Activated CD8-positive, alpha-beta memory T cell treated with anti-CD3 and anti-CD28 coated beads for 48 hours (primary cell): Measurements from ENCODE around the gene EYA3.
"Not testable (repeated sequence)": the region's sequence is repeated elsewhere in the genome, so short reads cannot be mapped to it uniquely, and the experiment has no call there.

Experiments used
- DNase-seq, 3 experiments: peaks; one replicate each; pipeline ENCODE4 v3.0.0-alpha.2; 2020; ENCODE audit warnings: low read depth in 2 of 3, low spot score in 2 of 3

Gene EYA3

GRCh38 chr1:28028873-28029654, 59.3 kb downstream of the EYA3 start:
- no peak for DNase-seq

DNA sequence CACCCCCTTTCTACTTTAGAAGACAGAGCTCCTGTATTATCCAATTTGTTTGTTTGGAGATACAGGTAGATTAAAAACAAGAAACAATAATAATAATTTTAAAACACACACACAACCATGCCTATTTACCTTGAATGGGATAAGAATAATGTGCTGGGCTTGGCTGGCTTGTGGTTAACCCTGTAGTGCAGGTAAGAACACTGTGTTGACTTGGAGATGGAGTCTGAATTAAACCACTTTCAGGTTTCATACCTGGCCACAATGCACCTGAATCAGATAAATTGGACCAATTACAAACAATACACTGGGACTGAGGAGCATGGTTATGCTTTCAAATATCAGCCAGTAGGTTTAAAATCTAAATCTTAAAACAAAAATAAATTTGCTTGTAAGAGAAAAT, 60.8 kb downstream of the EYA3 start:
- no peak for DNase-seq

- DNase-seq: no peak
Observed at GRCh38 chr1:28027238-28027637, 61.2 kb downstream of the EYA3 start.

DNA sequence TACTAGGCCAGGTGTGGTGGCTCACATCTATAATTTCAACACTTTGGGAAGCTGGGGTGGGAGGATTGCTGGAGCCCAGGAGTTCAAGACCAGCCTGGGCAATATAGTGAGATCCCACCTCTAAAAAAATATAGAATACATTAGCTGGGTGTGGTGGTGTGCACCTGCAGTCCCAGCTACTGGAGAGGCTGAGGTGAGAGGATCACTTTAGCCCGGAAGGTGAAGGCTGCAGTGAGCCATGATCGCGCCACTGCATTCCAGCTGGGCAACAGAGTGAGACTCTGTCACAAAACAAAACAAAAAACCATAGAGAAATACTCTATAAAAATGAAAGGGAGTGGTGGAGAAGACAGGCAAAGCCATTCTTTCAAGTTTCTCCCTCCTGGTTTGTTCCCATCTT, 62.1 kb downstream of the EYA3 start:
- DNase-seq: no peak

- no peak for DNase-seq
Observed at GRCh38 chr1:28021064-28021463, 67.3 kb downstream of the EYA3 start.

GRCh38 chr1:28010969-28011368, 77.4 kb downstream of the EYA3 start:
- DNase-seq: no peak

DNA sequence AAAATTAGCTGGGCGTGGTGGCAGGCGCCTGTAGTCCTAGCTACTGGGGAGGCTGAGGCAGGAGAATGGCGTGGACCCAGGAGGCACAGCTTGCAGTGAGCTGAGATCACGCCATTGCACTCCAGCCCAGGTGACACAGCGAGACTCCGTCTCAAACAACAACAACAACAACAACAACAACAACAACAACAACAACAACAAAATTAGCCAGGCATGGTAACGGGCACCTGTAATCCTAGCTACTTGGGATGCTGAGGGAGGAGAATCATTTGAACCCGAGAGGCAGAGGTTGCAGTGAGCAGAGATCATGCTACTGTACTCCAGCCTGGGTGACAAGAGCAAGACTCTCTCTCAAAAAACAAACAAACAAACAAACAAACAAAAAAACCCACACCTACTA, 85.3 kb downstream of the EYA3 start:
- DNase-seq: not testable (repeated sequence)

GRCh38 chr1:28002600-28002999, 85.8 kb downstream of the EYA3 start:
- no peak for DNase-seq

DNA sequence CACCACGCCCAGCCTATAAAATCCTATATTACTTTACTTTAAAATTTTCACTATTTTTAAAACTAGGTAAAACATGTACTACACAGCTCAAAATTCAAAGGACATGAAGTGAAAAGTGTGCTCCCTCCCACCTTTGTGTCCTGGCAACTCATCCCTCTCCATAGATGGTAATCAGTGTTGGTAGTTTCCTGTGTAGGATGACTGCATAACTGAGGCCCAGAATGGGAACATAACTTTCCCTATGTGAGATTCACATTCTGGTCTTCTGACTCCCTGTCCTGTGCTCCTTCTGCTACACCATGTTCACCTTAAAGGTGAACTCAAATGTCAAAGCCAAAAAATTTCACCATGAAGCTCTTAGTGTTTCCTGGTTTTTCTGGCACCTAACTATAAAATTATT, 89.4 kb downstream of the EYA3 start:
- no peak for DNase-seq

GRCh38 chr1:27994526-27994925, 93.9 kb downstream of the EYA3 start:
- DNase-seq: not testable (repeated sequence)

DNA sequence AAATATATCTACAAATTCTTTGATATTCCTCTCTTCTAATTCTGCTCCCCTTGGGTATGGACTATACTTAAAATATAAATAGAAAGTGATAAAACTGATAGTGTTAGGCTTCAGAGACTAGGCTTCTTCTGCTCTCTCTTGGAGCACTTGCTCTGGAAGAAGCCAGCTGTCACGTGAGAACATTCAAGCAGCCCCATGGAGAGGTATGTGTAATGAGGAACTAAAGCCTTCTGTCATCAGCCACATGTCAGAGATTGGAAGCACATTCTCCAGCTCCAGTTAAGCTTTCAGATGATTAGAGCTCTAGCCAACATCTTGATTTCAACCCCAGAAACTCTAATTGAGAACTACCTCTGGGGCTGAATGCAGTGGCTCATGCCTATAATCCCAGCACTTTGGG, 94.3 kb downstream of the EYA3 start:
- DNase-seq: no peak

- DNase-seq: no peak
Observed at GRCh38 chr1:27993241-27993640, 95.2 kb downstream of the EYA3 start.

DNA sequence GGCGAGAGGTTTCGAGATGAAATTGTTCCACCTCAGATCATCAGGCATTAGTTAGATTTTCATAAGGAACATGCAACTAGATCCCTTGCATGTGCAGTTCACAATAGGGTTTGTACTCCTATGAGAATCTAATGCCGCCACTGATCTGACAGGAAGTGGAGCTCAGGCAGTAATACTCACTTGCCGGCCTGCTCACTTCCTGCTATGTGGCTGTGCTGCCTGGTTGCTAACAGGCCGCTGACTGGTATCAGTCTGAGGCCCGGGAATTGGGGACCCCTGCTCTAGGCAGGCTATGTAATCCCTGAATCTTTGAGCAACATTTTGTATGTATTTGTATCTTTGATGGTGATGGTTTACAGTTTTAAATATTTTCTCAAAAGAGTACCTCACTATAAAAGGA, 96.1 kb downstream of the EYA3 start:
- peak in 1 of 3 experiments; percentile 6 for DNase-seq

DNA sequence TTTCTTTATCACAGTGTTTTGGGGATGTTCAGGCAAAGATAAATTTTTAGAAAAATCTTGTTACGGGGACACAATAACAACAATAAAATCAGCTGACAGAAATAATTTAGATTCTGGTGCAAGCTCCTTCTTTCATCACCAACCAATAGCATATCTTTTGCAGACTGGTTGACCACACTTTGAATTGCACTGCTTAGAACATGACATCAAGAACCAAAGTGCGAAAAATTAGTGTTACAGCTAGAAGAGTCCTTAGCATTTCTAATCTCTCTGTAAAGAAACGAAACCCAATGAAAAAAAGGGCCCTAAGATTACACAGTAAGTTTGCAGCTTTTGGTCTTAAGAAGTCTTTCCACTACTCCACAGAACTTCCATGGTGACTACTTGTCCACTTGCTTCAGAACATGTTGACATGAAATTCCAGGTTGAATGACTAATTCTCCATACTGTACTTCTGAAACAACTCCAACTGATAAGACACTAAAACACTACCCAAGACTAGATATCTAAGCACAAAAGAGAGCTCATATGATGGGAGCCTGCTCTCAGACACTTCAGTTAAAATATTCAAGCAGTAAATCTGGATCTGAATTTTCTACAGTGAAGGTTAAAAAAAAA, 97.4 kb downstream of the EYA3 start:
- no peak for DNase-seq

GRCh38 chr1:27981145-27981544, 107.3 kb downstream of the EYA3 start:
- no peak for DNase-seq

DNA sequence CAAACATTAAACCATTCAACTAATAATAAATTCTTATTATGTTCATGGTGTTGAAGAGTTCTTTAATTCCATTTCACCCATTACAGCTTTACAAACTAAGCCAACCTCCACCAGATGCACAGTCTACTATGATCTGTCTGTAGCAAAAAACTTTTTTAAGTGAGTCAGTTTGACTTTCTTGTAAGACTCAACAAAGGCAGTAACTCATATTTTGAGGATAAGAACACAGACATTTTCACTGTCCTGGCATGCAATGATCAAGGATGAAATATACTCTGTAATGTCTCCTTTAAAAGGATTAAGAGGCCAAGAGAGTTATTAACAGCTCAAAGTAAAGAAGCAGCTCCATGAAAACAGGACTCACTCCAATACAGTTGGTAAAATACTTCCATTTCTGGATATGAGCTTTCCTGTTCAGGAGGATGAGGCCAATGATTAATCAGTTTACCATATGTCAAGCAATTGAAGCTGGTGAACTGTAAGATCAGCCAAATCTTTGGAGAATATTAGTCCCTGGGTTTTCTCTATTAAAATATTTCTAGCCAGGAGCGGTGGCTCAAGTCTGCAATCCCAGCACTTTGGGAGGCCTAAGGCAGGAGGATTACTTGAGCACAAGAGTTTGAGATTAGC, 108.1 kb downstream of the EYA3 start:
- no peak for DNase-seq

- DNase-seq: no peak
Observed at GRCh38 chr1:27979859-27980201, 108.6 kb downstream of the EYA3 start.

- DNase-seq: no peak
Observed at GRCh38 chr1:27979151-27979858, 109.1 kb downstream of the EYA3 start.

DNA sequence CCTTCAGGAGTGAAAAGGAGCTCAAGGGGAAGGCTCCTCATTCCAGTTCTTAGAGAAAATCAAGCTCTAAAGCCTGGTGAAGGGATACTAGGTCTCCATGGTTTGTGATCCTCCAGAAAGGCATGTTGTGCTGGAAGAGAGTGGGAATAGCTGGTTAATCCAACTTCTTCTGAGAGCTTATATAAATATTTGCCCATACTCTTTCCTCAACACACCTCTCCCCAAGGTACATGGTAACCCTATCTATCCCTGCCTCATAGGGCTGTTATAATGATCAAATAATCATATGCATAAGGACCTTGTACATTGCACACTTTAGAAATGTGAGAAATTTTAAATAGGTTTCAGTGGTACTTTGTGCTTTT, 114.0 kb downstream of the EYA3 start:
- no peak for DNase-seq

- no peak for DNase-seq
Observed at GRCh38 chr1:27973771-27974416, 114.5 kb downstream of the EYA3 start.

- no peak for DNase-seq
Observed at GRCh38 chr1:27972141-27972540, 116.3 kb downstream of the EYA3 start.

GRCh38 chr1:27971674-27972073, 116.7 kb downstream of the EYA3 start:
- no peak for DNase-seq
